Uterus (tissue), 2 donors: ENCODE data around the gene UBN1.

ENCODE experiments used
- CTCF ChIP-seq, 4 experiments: fragments of 200-600 bp in 2 of 4; fragments of 450-650 bp in 2 of 4; sonication (generic) in 2 of 4; IDR thresholded peaks; one replicate each; pipeline ENCODE4 v1.5.1; 2016 to 2019; ENCODE audit warnings: antibody characterized with exemption in 4 of 4, mild to moderate bottlenecking in 2 of 4, moderate library complexity in 1 of 4
- POLR2A ChIP-seq, 2 donors: fragments of 450-650 bp; IDR thresholded peaks; one replicate each; pipeline ENCODE4 v1.6.1; 2016; ENCODE audit warnings: antibody characterized with exemption in 2 of 2, mild to moderate bottlenecking in 1 of 2, moderate library complexity in 1 of 2

GRCh38 chr16:4891886-4892216, 44.6 kb downstream of the UBN1 start:
- TF ChIP-seq CTCF (IDR thresholded peaks at IDR 0.05) (no peak), POLR2A (IDR thresholded peaks at IDR 0.05) (no peak)
